Gastrocnemius medialis (tissue), 4 donors: ENCODE measurements around the gene GRID1. TPM values are rescaled to one million over a fixed set of nuclear protein-coding genes. Genes with fewer than 3 reads are reported as not detected.

Experiments
- ATAC-seq, 2 donors: fragments of 150-250 bp; one replicate each; pipeline ENCODE4 v1.9.1; 2016
- DNase-seq, 2 donors: peaks; one replicate each; pipeline ENCODE4 v3.0.0-alpha.2; 2019
- H3K27ac ChIP-seq, 4 donors: fragments of 200-600 bp; sonication (generic); 1 replicate in 1 of 4; 2 replicates in 3 of 4; pipeline ENCODE4 v1.5.1; 2016 to 2018; ENCODE audit warnings: mild to moderate bottlenecking in 2 of 4, moderate library complexity in 1 of 4
- H3K27me3 ChIP-seq, 3 donors: fragments of 200-600 bp; sonication (generic) in 2 of 3; 1 replicate in 1 of 3; 2 replicates in 2 of 3; pipeline versions ENCODE4 v1.5.1 to v1.6.0; 2016 to 2019; ENCODE audit warnings: mild to moderate bottlenecking in 1 of 3, moderate library complexity in 1 of 3
- H3K36me3 ChIP-seq, 2 donors: fragments of 200-600 bp; sonication (generic) in 1 of 2; one replicate each; pipeline ENCODE4 v1.5.1; 2017 to 2018
- H3K4me1 ChIP-seq, 2 donors: fragments of 200-600 bp; sonication (generic) in 1 of 2; one replicate each; pipeline ENCODE4 v1.5.1; 2016 to 2017; ENCODE audit warnings: mild to moderate bottlenecking in 2 of 2
- H3K4me3 ChIP-seq, 4 donors: fragments of 200-600 bp; sonication (generic) in 3 of 4; 1 replicate in 1 of 4; 2 replicates in 3 of 4; pipeline ENCODE4 v1.5.1; 2016 to 2019; ENCODE audit warnings: mild to moderate bottlenecking in 2 of 4
- H3K9me3 ChIP-seq, 3 donors: fragments of 200-600 bp; sonication (generic) in 2 of 3; 1 replicate in 1 of 3; 2 replicates in 2 of 3; pipeline ENCODE4 v1.5.1; 2016 to 2019
- CTCF ChIP-seq, 5 experiments: fragments of 450-650 bp in 3 of 5; fragments of 200-600 bp in 2 of 5; sonication (generic) in 2 of 5; IDR thresholded peaks in 4 of 5; conservative IDR thresholded peaks in 1 of 5; 1 replicate in 4 of 5; 2 replicates in 1 of 5; pipeline ENCODE4 v1.5.1; 2016 to 2019; ENCODE audit warnings: antibody characterized with exemption in 5 of 5, mild to moderate bottlenecking in 3 of 5, moderate library complexity in 3 of 5
- POLR2A ChIP-seq, 2 donors: fragments of 450-650 bp; IDR thresholded peaks; one replicate each; pipeline ENCODE4 v1.6.1; 2017; ENCODE audit warnings: antibody characterized with exemption in 2 of 2, mild to moderate bottlenecking in 2 of 2, moderate library complexity in 2 of 2
- in situ Hi-C, 4 donors: fragments of 200-750 bp; cut with MboI; loops; one replicate each; pipeline versions ENCODE4 v1.15.0 to v1.8.0; 2017; ENCODE audit warnings: low sequenced_read_pairs in 4 of 4
- intact Hi-C: fragments of 100-400 bp; cut with DNase I; formaldehyde crosslinking; loops from one replicate; pipeline ENCODE4 v1.15.1; 2023; ENCODE audit warnings: low total_unique reads
- total RNA-seq, 4 donors: library from RNA; depleted of rRNA; stranded (reverse); fragments of >200 nt; gene quantifications; one replicate each; pipeline versions ENCODE4 v1.1.0 to v1.2.3, GENCODE V29; 2016

The GRID1 gene
- total RNA-seq, 4 donors from 2014 or later: 0.17 to 1.4 (median 0.79) TPM

DNA sequence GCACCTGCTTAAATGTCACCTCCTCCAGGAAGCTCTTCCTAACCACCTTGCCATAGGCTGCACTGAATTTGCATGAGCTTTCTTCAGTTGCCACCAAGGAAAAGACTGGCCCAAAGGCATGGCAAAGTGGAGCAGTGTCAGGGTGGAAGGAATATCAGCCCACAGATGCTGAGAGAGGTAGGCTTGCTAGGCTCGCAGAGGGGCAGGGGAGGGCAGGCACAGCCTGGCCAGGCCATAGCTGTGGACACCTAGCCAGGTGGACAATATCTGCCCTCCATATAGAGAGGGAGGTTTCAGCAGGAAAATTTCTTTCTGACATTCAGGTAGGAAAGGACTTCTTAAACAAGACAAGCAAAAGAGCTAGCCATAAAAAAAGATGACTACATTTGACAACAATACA lies 166.3 kb downstream of the GRID1 start:
- Histone ChIP-seq H3K4me3 (no peak overlapping the region), H3K36me3 (no peaks in the 10 kb centered on the region), H3K27ac (no peak overlapping the region), H3K9me3 (no peaks in the 10 kb centered on the region), H3K4me1 (no peaks in the 10 kb centered on the region), H3K27me3 (no peaks in the 10 kb centered on the region)
- ATAC-seq (no peak), DNase-seq (no peak)
- intact Hi-C loops: no loop called here
- in situ Hi-C loops: no loop called here
- TF ChIP-seq CTCF (IDR thresholded peaks at IDR 0.05 in 4 of 5, conservative IDR thresholded peaks at IDR 0.05 in 1 of 5) (no peak), POLR2A (IDR thresholded peaks at IDR 0.05) (no peak)

DNA sequence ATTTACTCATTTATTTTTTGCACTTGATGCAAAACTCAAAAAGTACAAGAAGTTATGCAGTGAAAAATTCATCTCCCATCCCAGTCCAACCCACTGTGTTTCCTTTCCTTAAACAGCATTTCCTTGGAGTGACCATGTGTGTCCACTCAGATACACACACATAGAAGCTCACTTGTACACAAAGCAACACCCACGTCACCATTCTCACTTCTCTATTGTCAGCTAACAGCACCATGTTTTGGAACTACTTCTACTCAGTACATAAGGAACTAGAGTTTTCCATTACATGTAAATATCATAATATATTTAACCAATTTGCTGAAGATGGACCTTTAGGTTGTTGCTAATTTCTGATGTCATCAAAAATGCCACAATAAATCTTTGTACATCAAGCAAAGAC lies 167.6 kb downstream of the GRID1 start:
- Histone ChIP-seq H3K36me3 (no peaks in the 10 kb centered on the region), H3K27me3 (no peaks in the 10 kb centered on the region), H3K27ac (no peak overlapping the region), H3K4me3 (no peak overlapping the region), H3K4me1 (no peaks in the 10 kb centered on the region), H3K9me3 (no peaks in the 10 kb centered on the region)
- no peak for ATAC-seq
- TF ChIP-seq POLR2A (IDR thresholded peaks at IDR 0.05): no peak
- no peak for TF ChIP-seq CTCF (IDR thresholded peaks at IDR 0.05 in 4 of 5, conservative IDR thresholded peaks at IDR 0.05 in 1 of 5)
- DNase-seq: no peak
- in situ Hi-C loops (no loop called here), intact Hi-C loops (no loop called here)

GRCh38 chr10:86198271-86198670 lies 168.3 kb downstream of the GRID1 start:
- Histone ChIP-seq H3K27me3 (no peaks in the 10 kb centered on the region), H3K27ac (no peak overlapping the region), H3K36me3 (no peaks in the 10 kb centered on the region), H3K4me1 (no peaks in the 10 kb centered on the region), H3K4me3 (no peak overlapping the region), H3K9me3 (no peaks in the 10 kb centered on the region)
- intact Hi-C loops: no loop called here
- no peak for DNase-seq
- in situ Hi-C loops: no loop called here
- no peak for TF ChIP-seq POLR2A (IDR thresholded peaks at IDR 0.05)
- no peak for TF ChIP-seq CTCF (IDR thresholded peaks at IDR 0.05 in 4 of 5, conservative IDR thresholded peaks at IDR 0.05 in 1 of 5)
- ATAC-seq: no peak

DNA sequence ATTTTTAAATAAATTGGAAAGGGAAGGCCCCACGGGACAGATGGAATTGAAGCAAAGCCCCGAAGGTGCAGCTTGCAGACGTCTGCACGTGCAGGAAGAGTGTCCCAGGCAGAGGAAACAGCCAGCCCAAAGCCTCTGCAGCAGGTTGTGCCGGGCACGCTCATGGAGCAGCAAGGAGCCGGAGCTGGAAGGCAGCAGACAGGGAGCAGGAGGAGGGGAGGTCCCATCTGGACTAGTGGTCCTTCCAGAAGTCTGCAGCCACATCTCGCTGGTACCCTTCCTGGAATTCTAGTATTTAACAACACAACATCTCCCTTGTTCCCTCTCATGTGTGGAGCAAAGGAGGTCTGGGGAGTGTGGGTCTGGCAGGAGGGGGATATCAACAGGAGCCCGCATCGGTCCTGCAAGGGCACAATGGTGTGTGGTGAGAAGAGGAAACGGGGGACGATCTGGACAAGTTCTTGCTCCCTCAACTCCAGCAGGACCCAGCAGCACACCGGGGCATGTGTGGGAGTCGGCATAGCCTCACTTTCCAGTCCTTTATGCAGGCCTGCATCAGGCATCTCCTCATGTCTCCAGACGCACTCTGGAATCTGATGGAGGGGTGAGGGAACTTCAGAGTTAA lies 169.3 kb downstream of the GRID1 start:
- H3K9me3 ChIP-seq: no peaks in the 10 kb centered on the region
- H3K36me3 ChIP-seq: no peaks in the 10 kb centered on the region
- TF ChIP-seq POLR2A (IDR thresholded peaks at IDR 0.05) (no peak), CTCF (IDR thresholded peaks at IDR 0.05 in 4 of 5, conservative IDR thresholded peaks at IDR 0.05 in 1 of 5) (no peak)
- DNase-seq: no peak
- intact Hi-C loops: no loop called here
- ATAC-seq: no peak
- H3K27me3 ChIP-seq: no peaks in the 10 kb centered on the region
- H3K27ac ChIP-seq: no peak overlapping the region
- in situ Hi-C loops: no loop called here
- no peak overlapping the region for H3K4me3 ChIP-seq
- no peaks in the 10 kb centered on the region for H3K4me1 ChIP-seq
